Hindlimb muscle (tissue), 1 donor: Measurements from ENCODE around the gene IL6ST. TPM values are rescaled to one million over a fixed set of nuclear protein-coding genes. Genes with fewer than 3 reads are reported as not detected.
"Not testable (repeated sequence)": the region's sequence is repeated elsewhere in the genome, so short reads cannot be mapped to it uniquely, and the experiment has no call there.

Experiments
- DNase-seq: peaks from one replicate; pipeline ENCODE4 v3.0.0-alpha.2; 2013
- polyA plus RNA-seq: library from polyadenylated mRNA; unstranded; fragments of 120-200 nt; gene quantifications from one replicate; pipeline ENCODE4 v1.2.1, GENCODE V29; 2013; ENCODE audit not compliant: insufficient read length

The IL6ST gene
- polyA plus RNA-seq, 1 donor = 52.5 TPM

GRCh38 chr5:55960779-55961178, 34.0 kb downstream of the IL6ST start:
- DNase-seq = no peak

- no peak for DNase-seq
Observed at GRCh38 chr5:55959208-55959607, 35.6 kb downstream of the IL6ST start.

GRCh38 chr5:55941154-55941553, 53.6 kb downstream of the IL6ST start:
- DNase-seq = not testable (repeated sequence)

- DNase-seq = not testable (repeated sequence)
Observed at GRCh38 chr5:55937598-55937997, 57.2 kb downstream of the IL6ST start.

- peak; percentile 82 for DNase-seq
Observed at GRCh38 chr5:55936100-55936693, 58.6 kb downstream of the IL6ST start.

GRCh38 chr5:55935371-55935770, 59.4 kb downstream of the IL6ST start:
- DNase-seq = no peak

- no peak for DNase-seq
Observed at GRCh38 chr5:55934720-55935119, 60.0 kb downstream of the IL6ST start.

- no peak for DNase-seq
Observed at GRCh38 chr5:55934115-55934613, 60.6 kb downstream of the IL6ST start.

GRCh38 chr5:55933377-55934114, 61.2 kb downstream of the IL6ST start:
- DNase-seq = no peak

- DNase-seq = no peak
Observed at GRCh38 chr5:55932700-55933099, 62.1 kb downstream of the IL6ST start.

GRCh38 chr5:55929020-55929799, 65.6 kb downstream of the IL6ST start:
- no peak for DNase-seq

- DNase-seq = no peak
Observed at GRCh38 chr5:55927861-55928655, 66.7 kb downstream of the IL6ST start.

- no peak for DNase-seq
Observed at GRCh38 chr5:55926476-55926875, 68.3 kb downstream of the IL6ST start.

- no peak for DNase-seq
Observed at GRCh38 chr5:55925712-55926111, 69.1 kb downstream of the IL6ST start.

- no peak for DNase-seq
Observed at GRCh38 chr5:55925181-55925580, 69.6 kb downstream of the IL6ST start.

- DNase-seq = no peak
Observed at GRCh38 chr5:55924744-55925143, 70.0 kb downstream of the IL6ST start.

- no peak for DNase-seq
Observed at GRCh38 chr5:55923865-55924500, 70.8 kb downstream of the IL6ST start.

- no peak for DNase-seq
Observed at GRCh38 chr5:55923177-55923771, 71.5 kb downstream of the IL6ST start.

- DNase-seq = no peak
Observed at GRCh38 chr5:55921617-55922016, 73.1 kb downstream of the IL6ST start.

- DNase-seq = no peak
Observed at GRCh38 chr5:55920784-55921183, 74.0 kb downstream of the IL6ST start.

- DNase-seq = no peak
Observed at GRCh38 chr5:55919625-55920024, 75.1 kb downstream of the IL6ST start.
